ENCODE results near the gene MOB3B. TPM values are rescaled to one million over a fixed set of nuclear protein-coding genes. Genes with fewer than 3 reads are reported as not detected.

The MOB3B gene
- total RNA-seq, 1 donor from 2014 or later: 14.0 TPM

GRCh38 chr9:27350382-27350976, 179.1 kb downstream of the MOB3B start:
- no peak overlapping the region for H2AFZ ChIP-seq (replicated peaks)
- TF ChIP-seq CTCF (IDR thresholded peaks at IDR 0.05): no peak
- no peak for TF ChIP-seq EZH2phosphoT487 (IDR thresholded peaks at IDR 0.05)
- TF ChIP-seq EZH2 (IDR thresholded peaks at IDR 0.05): no peak

GRCh38 chr9:27349698-27350080, 179.9 kb downstream of the MOB3B start:
- H3K9me3 Mint-ChIP-seq: no peaks in the 10 kb centered on the region
- peaks cover 6% of the 10 kb centered on the region for H3K36me3 Mint-ChIP-seq
- H3K4me3 ChIP-seq: no peak overlapping the region
- H3K4me1 ChIP-seq: peaks cover 35% of the 10 kb centered on the region
- peaks cover 17% of the 10 kb centered on the region for H4K20me1 ChIP-seq (ENCODE audit: low read depth)
- H3K9ac ChIP-seq: no peak overlapping the region
- TF ChIP-seq EZH2phosphoT487 (IDR thresholded peaks at IDR 0.05) (no peak), CTCF (IDR thresholded peaks at IDR 0.05) (no peak), EZH2 (IDR thresholded peaks at IDR 0.05) (no peak)
- no peaks in the 10 kb centered on the region for H3K79me2 ChIP-seq (ENCODE audit: low read depth)
- no peak overlapping the region for H3K4me3 Mint-ChIP-seq
- H3K27ac Mint-ChIP-seq: no peak overlapping the region
- no peak overlapping the region for H2AFZ ChIP-seq (replicated peaks)
- no peaks in the 10 kb centered on the region for H3K36me3 ChIP-seq
- no peaks in the 10 kb centered on the region for H3K27me3 ChIP-seq
- peaks cover 20% of the 10 kb centered on the region for H3K4me1 Mint-ChIP-seq
- peaks cover 6% of the 10 kb centered on the region for H3K27me3 Mint-ChIP-seq (ENCODE audit: insufficient read depth, low read depth)
- no peak overlapping the region for H3K4me2 ChIP-seq
- no peak overlapping the region for H3K27ac ChIP-seq
- H3F3A ChIP-seq (ENCODE audit: low read depth): peaks cover 22% of the 10 kb centered on the region
- no peaks in the 10 kb centered on the region for H3K9me3 ChIP-seq (ENCODE audit: low read depth)
- DNase-seq (ENCODE audit: low spot score): no peak

More at GRCh38 chr9:27350382-27350976, 179.1 kb downstream of the MOB3B start:
- Mint-ChIP-seq H3K36me3 (peaks cover 6% of the 10 kb centered on the region), H3K9me3 (no peaks in the 10 kb centered on the region), H3K27ac (no peak overlapping the region), H3K4me1 (peaks cover 20% of the 10 kb centered on the region), H3K4me3 (no peak overlapping the region), H3K27me3 (ENCODE audit: insufficient read depth, low read depth) (peaks cover 8% of the 10 kb centered on the region)
- Histone ChIP-seq H3K4me1 (peaks cover 39% of the 10 kb centered on the region), H4K20me1 (ENCODE audit: low read depth) (peaks cover 21% of the 10 kb centered on the region), H3K27me3 (no peaks in the 10 kb centered on the region), H3K79me2 (ENCODE audit: low read depth) (no peaks in the 10 kb centered on the region), H3K4me2 (no peak overlapping the region), H3F3A (ENCODE audit: low read depth) (peaks cover 26% of the 10 kb centered on the region), H3K4me3 (no peak overlapping the region), H3K9ac (no peak overlapping the region), H3K9me3 (ENCODE audit: low read depth) (no peaks in the 10 kb centered on the region), H3K27ac (no peak overlapping the region), H3K36me3 (no peaks in the 10 kb centered on the region)
- DNase-seq (ENCODE audit: low spot score): no peak

GRCh38 chr9:27348785-27349697, 180.6 kb downstream of the MOB3B start:
- Histone ChIP-seq H3K9ac (no peak overlapping the region), H2AFZ (replicated peaks) (no peak overlapping the region), H3F3A (ENCODE audit: low read depth) (peaks cover 15% of the 10 kb centered on the region), H4K20me1 (ENCODE audit: low read depth) (peaks cover 11% of the 10 kb centered on the region), H3K36me3 (peaks cover under 1% of the 10 kb centered on the region), H3K79me2 (ENCODE audit: low read depth) (no peaks in the 10 kb centered on the region), H3K4me3 (no peak overlapping the region), H3K27me3 (no peaks in the 10 kb centered on the region), H3K27ac (no peak overlapping the region), H3K4me1 (peaks cover 29% of the 10 kb centered on the region), H3K9me3 (ENCODE audit: low read depth) (no peaks in the 10 kb centered on the region), H3K4me2 (no peak overlapping the region)
- H3K4me3 Mint-ChIP-seq: no peak overlapping the region
- TF ChIP-seq EZH2phosphoT487 (IDR thresholded peaks at IDR 0.05): no peak
- TF ChIP-seq CTCF (IDR thresholded peaks at IDR 0.05): no peak
- no peak for TF ChIP-seq EZH2 (IDR thresholded peaks at IDR 0.05)
- peaks cover 16% of the 10 kb centered on the region for H3K4me1 Mint-ChIP-seq
- no peak for DNase-seq (ENCODE audit: low spot score)
- peaks cover 8% of the 10 kb centered on the region for H3K27me3 Mint-ChIP-seq (ENCODE audit: insufficient read depth, low read depth)
- H3K9me3 Mint-ChIP-seq: peaks cover 4% of the 10 kb centered on the region
- peaks cover 11% of the 10 kb centered on the region for H3K36me3 Mint-ChIP-seq
- no peak overlapping the region for H3K27ac Mint-ChIP-seq
